ENCODE measurements around the gene NIPAL4.

NIPAL4 gene

GRCh38 chr5:157516626-157517325 lies 56.8 kb downstream of the NIPAL4 start:
- no peak for DNase-seq (ENCODE audit: low read depth)

GRCh38 chr5:157518963-157519362 lies 59.0 kb downstream of the NIPAL4 start:
- no peak for DNase-seq (ENCODE audit: low read depth)

GRCh38 chr5:157519579-157520253 lies 59.7 kb downstream of the NIPAL4 start:
- DNase-seq (ENCODE audit: low read depth) = no peak

GRCh38 chr5:157520911-157521703 lies 61.1 kb downstream of the NIPAL4 start:
- DNase-seq (ENCODE audit: low read depth) = no peak

- no peak for DNase-seq (ENCODE audit: low read depth)
Measured at GRCh38 chr5:157521704-157522029, 61.7 kb downstream of the NIPAL4 start.

GRCh38 chr5:157523976-157524375 lies 64.0 kb downstream of the NIPAL4 start:
- no peak for DNase-seq (ENCODE audit: low read depth)

Measured in T-helper 22 cell (primary cell).